ENCODE measurements around the gene SETD4.
A peak's percentile ranks its signal among the peaks of the same experiment; 100 is the strongest.

SETD4 gene

GRCh38 chr21:36077758-36078157, 17.4 kb upstream of the SETD4 start:
- peaks cover 15% of the 10 kb centered on the region for H3K4me1 ChIP-seq (ENCODE audit: insufficient read depth, low read length, severe bottlenecking)
- H3K9me3 ChIP-seq (ENCODE audit: low read length), result no peaks in the 10 kb centered on the region
- H3K9me2 ChIP-seq (ENCODE audit: low read depth, low read length), result no peaks in the 10 kb centered on the region
- no peaks in the 10 kb centered on the region for H3F3A ChIP-seq (ENCODE audit: insufficient read depth, low read length)
- H4K20me1 ChIP-seq (ENCODE audit: insufficient read depth, low read length), result no peaks in the 10 kb centered on the region
- H2AFZ ChIP-seq (ENCODE audit: low read length), result no peak overlapping the region
- H3K27ac ChIP-seq (ENCODE audit: low read depth, low read length, poor library complexity, severe bottlenecking), result no peak overlapping the region
- TF ChIP-seq, protein P1, sequence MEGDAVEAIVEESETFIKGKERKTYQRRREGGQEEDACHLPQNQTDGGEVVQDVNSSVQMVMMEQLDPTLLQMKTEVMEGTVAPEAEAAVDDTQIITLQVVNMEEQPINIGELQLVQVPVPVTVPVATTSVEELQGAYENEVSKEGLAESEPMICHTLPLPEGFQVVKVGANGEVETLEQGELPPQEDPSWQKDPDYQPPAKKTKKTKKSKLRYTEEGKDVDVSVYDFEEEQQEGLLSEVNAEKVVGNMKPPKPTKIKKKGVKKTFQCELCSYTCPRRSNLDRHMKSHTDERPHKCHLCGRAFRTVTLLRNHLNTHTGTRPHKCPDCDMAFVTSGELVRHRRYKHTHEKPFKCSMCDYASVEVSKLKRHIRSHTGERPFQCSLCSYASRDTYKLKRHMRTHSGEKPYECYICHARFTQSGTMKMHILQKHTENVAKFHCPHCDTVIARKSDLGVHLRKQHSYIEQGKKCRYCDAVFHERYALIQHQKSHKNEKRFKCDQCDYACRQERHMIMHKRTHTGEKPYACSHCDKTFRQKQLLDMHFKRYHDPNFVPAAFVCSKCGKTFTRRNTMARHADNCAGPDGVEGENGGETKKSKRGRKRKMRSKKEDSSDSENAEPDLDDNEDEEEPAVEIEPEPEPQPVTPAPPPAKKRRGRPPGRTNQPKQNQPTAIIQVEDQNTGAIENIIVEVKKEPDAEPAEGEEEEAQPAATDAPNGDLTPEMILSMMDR (IDR thresholded peaks at IDR 0.05; ENCODE audit: low read length), result no peak
- TF ChIP-seq EZH2 (IDR thresholded peaks at IDR 0.05; ENCODE audit: borderline replicate concordance, low read length), result no peak
- H3K79me2 ChIP-seq (ENCODE audit: insufficient read depth, low read length), result no peaks in the 10 kb centered on the region
- no peak overlapping the region for H3K4me2 ChIP-seq (ENCODE audit: low read length)
- no peak overlapping the region for H3K9ac ChIP-seq (ENCODE audit: low read length)
- no peaks in the 10 kb centered on the region for H3K27me3 ChIP-seq (ENCODE audit: insufficient read depth, low read length)
- H3K4me3 ChIP-seq (ENCODE audit: low read depth, low read length, poor library complexity, severe bottlenecking), result no peak overlapping the region
- H3K36me3 ChIP-seq (ENCODE audit: insufficient read depth, low read length), result no peaks in the 10 kb centered on the region

DNA sequence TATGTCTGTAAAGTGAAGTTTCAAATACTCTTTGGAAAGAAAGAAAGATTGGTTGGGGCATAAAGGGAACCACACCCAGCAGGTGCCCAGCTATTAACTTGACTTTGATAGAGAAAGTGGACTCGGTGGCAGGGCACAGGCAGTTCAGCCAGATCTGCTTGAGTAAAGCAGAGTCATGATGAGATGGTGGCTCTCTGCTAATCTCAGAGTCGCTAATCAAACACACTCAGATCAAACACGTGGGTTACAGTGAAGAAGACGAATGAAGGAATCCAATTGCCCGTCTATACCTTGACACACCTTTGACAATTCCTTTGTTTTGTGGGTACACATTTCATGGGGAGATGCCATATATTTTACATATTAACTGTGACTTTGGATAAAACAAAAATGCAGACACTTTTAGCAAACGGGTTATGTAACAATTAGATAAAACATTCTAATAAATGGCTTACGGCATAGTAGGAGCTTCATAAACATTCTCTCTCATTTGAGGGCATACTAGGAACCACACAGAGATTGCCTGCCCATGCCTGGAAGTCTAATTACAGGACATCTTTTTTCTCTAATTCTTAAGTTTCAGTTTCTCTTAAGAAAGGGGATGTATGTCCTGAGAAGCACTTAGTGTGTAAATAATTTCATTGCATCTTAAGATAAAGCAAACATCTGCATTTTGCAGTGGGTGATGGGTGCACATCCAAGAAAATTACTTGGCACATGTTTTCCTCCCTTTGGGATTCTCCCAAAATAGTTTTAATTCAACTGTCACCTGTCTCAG, 16.7 kb upstream of the SETD4 start:
- Histone ChIP-seq H3K27me3 (ENCODE audit: insufficient read depth, low read length) (no peaks in the 10 kb centered on the region), H3K36me3 (ENCODE audit: insufficient read depth, low read length) (peaks cover 4% of the 10 kb centered on the region), H3K4me2 (ENCODE audit: low read length) (peak overlapping the region; percentile 28; the same call in 1 of the 2 replicates), H3K79me2 (ENCODE audit: insufficient read depth, low read length) (no peaks in the 10 kb centered on the region), H3K4me1 (ENCODE audit: insufficient read depth, low read length, severe bottlenecking) (peaks cover 15% of the 10 kb centered on the region), H3K9me2 (ENCODE audit: low read depth, low read length) (no peaks in the 10 kb centered on the region), H3K9me3 (ENCODE audit: low read length) (no peaks in the 10 kb centered on the region), H3K27ac (ENCODE audit: low read depth, low read length, poor library complexity, severe bottlenecking) (no peak overlapping the region), H3K9ac (ENCODE audit: low read length) (no peak overlapping the region), H3K4me3 (ENCODE audit: low read depth, low read length, poor library complexity, severe bottlenecking) (no peak overlapping the region), H3F3A (ENCODE audit: insufficient read depth, low read length) (no peaks in the 10 kb centered on the region), H4K20me1 (ENCODE audit: insufficient read depth, low read length) (no peaks in the 10 kb centered on the region), H2AFZ (ENCODE audit: low read length) (no peak overlapping the region)
- TF ChIP-seq, protein P1 (IDR thresholded peaks at IDR 0.05; ENCODE audit: low read length), result no peak
- TF ChIP-seq EZH2 (IDR thresholded peaks at IDR 0.05; ENCODE audit: borderline replicate concordance, low read length), result no peak

DNA sequence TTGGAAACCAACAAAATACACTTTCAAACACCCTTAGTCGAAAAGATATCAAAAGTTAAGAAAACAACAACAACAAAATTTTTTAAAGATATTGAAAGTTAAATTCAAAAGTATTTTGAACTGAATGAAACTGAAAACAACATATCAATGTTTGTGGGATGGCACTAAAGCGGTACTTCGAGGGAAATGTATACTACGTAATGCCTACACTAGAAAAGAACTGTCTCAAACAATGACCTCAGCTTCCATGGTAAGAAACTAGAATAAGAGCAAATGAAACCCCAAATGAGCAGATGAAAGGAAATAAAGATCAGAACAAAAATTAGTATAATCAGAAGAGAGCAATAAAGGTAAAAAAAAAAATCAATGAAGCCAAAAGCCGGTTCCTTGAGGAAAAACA, 15.6 kb upstream of the SETD4 start:
- H3K4me1 ChIP-seq (ENCODE audit: insufficient read depth, low read length, severe bottlenecking), result peaks cover 15% of the 10 kb centered on the region
- H4K20me1 ChIP-seq (ENCODE audit: insufficient read depth, low read length), result no peaks in the 10 kb centered on the region
- H2AFZ ChIP-seq (ENCODE audit: low read length), result no peak overlapping the region
- no peaks in the 10 kb centered on the region for H3K9me3 ChIP-seq (ENCODE audit: low read length)
- H3K9me2 ChIP-seq (ENCODE audit: low read depth, low read length), result no peaks in the 10 kb centered on the region
- no peaks in the 10 kb centered on the region for H3K79me2 ChIP-seq (ENCODE audit: insufficient read depth, low read length)
- no peak overlapping the region for H3K9ac ChIP-seq (ENCODE audit: low read length)
- peaks cover 8% of the 10 kb centered on the region for H3K36me3 ChIP-seq (ENCODE audit: insufficient read depth, low read length)
- H3K27me3 ChIP-seq (ENCODE audit: insufficient read depth, low read length), result no peaks in the 10 kb centered on the region
- H3F3A ChIP-seq (ENCODE audit: insufficient read depth, low read length), result no peaks in the 10 kb centered on the region
- no peak overlapping the region for H3K27ac ChIP-seq (ENCODE audit: low read depth, low read length, poor library complexity, severe bottlenecking)
- TF ChIP-seq EZH2 (IDR thresholded peaks at IDR 0.05; ENCODE audit: borderline replicate concordance, low read length), result no peak
- TF ChIP-seq, protein P1 (IDR thresholded peaks at IDR 0.05; ENCODE audit: low read length), result no peak
- H3K4me3 ChIP-seq (ENCODE audit: low read depth, low read length, poor library complexity, severe bottlenecking), result no peak overlapping the region
- H3K4me2 ChIP-seq (ENCODE audit: low read length), result no peak overlapping the region

All from OCI-LY1 (cell line).